ENCODE results near the gene RARG. TPM values are rescaled to one million over a fixed set of nuclear protein-coding genes. Genes with fewer than 3 reads are reported as not detected.

RARG gene
- total RNA-seq, 2 donors from 2014 or later, result 9.2 to 11.7 TPM

DNA sequence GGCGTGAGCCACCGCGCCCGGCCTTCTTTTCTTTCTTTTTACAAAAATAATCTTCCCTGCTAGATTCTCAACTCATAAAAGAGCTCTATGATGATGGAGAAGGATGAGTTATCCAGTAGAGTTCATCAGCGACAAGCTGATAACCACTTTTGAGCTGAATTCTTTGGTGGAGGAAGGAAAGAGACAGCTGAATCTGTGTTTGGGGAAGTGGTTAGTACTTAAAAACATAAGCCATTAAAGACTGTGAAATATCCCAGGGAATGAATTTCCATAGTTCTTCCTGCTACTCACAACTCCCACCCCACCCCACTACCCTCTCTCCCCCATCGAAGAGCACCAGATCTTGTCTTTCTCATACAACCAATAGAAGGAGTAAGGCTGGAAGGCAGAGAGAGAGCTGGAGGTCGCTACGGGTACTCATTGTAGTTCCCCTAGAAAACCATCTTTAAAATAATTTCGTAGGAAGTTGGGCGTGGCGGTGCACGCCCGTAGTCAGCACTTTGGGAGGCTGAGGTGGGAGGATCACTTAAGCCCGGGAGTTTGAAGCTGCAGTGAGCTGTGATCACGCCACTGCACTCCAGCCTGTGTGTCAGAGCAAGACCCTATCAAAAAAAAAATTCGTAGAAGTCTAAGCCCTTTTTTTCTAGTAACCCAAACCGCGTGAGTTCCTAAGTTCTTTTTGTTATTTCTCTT lies 35.4 kb upstream of the RARG start:
- DNase-seq (peak in 1 of 4 donors; percentile 15), ATAC-seq (no peak)

GRCh38 chr12:53265783-53266182 lies 33.8 kb upstream of the RARG start:
- H3K4me3 ChIP-seq, result no peak overlapping the region
- no peak overlapping the region for H3K27ac ChIP-seq
- H3K4me1 ChIP-seq, result peaks cover 11% of the 10 kb centered on the region
- no peaks in the 10 kb centered on the region for H3K9me3 ChIP-seq
- intact Hi-C loops (cut with DNase I), result no loop called here
- WGBS, 2 donors, result 57 to 77% methylated on average over 2 of the region's 2 CpGs
- H3K27me3 ChIP-seq, result no peaks in the 10 kb centered on the region
- H3K36me3 ChIP-seq (replicated peaks in 1 of 2; ENCODE audit: insufficient read depth in 1 of 2, low read depth in 2 of 2), result no peaks in the 10 kb centered on the region
- TF ChIP-seq CTCF (IDR thresholded peaks at IDR 0.05) (no peak), POLR2A (IDR thresholded peaks at IDR 0.05) (no peak)
- DNase-seq (no peak), ATAC-seq (no peak)

More for the DNA sequence above, 35.4 kb upstream of the RARG start:
- intact Hi-C loops (cut with DNase I), result no loop called here
- H3K27me3 ChIP-seq, result no peaks in the 10 kb centered on the region
- no peaks in the 10 kb centered on the region for H3K9me3 ChIP-seq
- WGBS, 2 donors, result 40 to 49% methylated on average over 18 of the region's 18 CpGs
- peak overlapping the region in 1 of 2 donors; percentile 82 for H3K4me3 ChIP-seq
- H3K4me1 ChIP-seq, result peaks cover 11% of the 10 kb centered on the region
- no peak for TF ChIP-seq CTCF (IDR thresholded peaks at IDR 0.05)
- TF ChIP-seq POLR2A (IDR thresholded peaks at IDR 0.05), result no peak
- H3K27ac ChIP-seq, result peak overlapping the region in 2 of 4 donors; percentile 36 to 59
- H3K36me3 ChIP-seq (replicated peaks in 1 of 2; ENCODE audit: insufficient read depth in 1 of 2, low read depth in 2 of 2), result no peaks in the 10 kb centered on the region

GRCh38 chr12:53259891-53260290 lies 27.9 kb upstream of the RARG start:
- H3K4me3 ChIP-seq, result no peak overlapping the region

GRCh38 chr12:53258541-53259539 lies 26.8 kb upstream of the RARG start:
- intact Hi-C loops (cut with DNase I), result loop anchor here (5.0 kb wide), 1 partner anchor 47 kb away; no protein-coding TSS in a partner anchor
- no peak overlapping the region for H3K4me3 ChIP-seq
- no peaks in the 10 kb centered on the region for H3K9me3 ChIP-seq
- peaks cover 3% of the 10 kb centered on the region for H3K4me1 ChIP-seq
- no peaks in the 10 kb centered on the region for H3K36me3 ChIP-seq (replicated peaks in 1 of 2; ENCODE audit: insufficient read depth in 1 of 2, low read depth in 2 of 2)
- H3K27ac ChIP-seq, result no peak overlapping the region
- ATAC-seq (no peak), DNase-seq (no peak)
- H3K27me3 ChIP-seq, result no peaks in the 10 kb centered on the region
- 71 to 72% methylated on average over 7 of the region's 7 CpGs for WGBS, 2 donors
- no peak for TF ChIP-seq POLR2A (IDR thresholded peaks at IDR 0.05)
- TF ChIP-seq CTCF (IDR thresholded peaks at IDR 0.05), result no peak

More at GRCh38 chr12:53259891-53260290, 27.9 kb upstream of the RARG start:
- TF ChIP-seq POLR2A (IDR thresholded peaks at IDR 0.05) (no peak), CTCF (IDR thresholded peaks at IDR 0.05) (no peak)
- Histone ChIP-seq H3K4me1 (no peaks in the 10 kb centered on the region), H3K9me3 (no peaks in the 10 kb centered on the region), H3K36me3 (replicated peaks in 1 of 2; ENCODE audit: insufficient read depth in 1 of 2, low read depth in 2 of 2) (no peaks in the 10 kb centered on the region), H3K27ac (no peak overlapping the region), H3K27me3 (no peaks in the 10 kb centered on the region)
- DNase-seq (no peak), ATAC-seq (no peak)
- 83 to 86% methylated on average over 6 of the region's 6 CpGs for WGBS, 2 donors
- intact Hi-C loops (cut with DNase I), result loop anchor here (5.0 kb wide), 1 partner anchor 48 kb away; no protein-coding TSS in a partner anchor
